CD4-positive, alpha-beta T cell treated with Interleukin-12 subunit alpha and Interleukin-12 subunit beta, for 1 hour (primary cell): Measurements from ENCODE around the gene EEF1AKMT4.

Experiments
- DNase-seq: peaks from one replicate; pipeline ENCODE4 v3.0.0-alpha.2; 2020

Gene EEF1AKMT4

GRCh38 chr3:184249412-184250166 lies at the start of gene EEF1AKMT4:
Gene EEF1AKMT4, plus strand, starts transcription at chr3:184249672. Its CDS starts 23 bp downstream, at chr3:184249695.
- DNase-seq: peak; percentile 98

GRCh38 chr3:184200825-184201224 lies 48.6 kb upstream of the EEF1AKMT4 start:
- no peak for DNase-seq

- no peak for DNase-seq
Observed at GRCh38 chr3:184203526-184203925, 45.9 kb upstream of the EEF1AKMT4 start.

- no peak for DNase-seq
Observed at GRCh38 chr3:184209146-184209923, 40.1 kb upstream of the EEF1AKMT4 start.

- DNase-seq: no peak
Observed at GRCh38 chr3:184211297-184211696, 38.2 kb upstream of the EEF1AKMT4 start.

- no peak for DNase-seq
Observed at GRCh38 chr3:184211718-184212117, 37.8 kb upstream of the EEF1AKMT4 start.

- DNase-seq: no peak
Observed at GRCh38 chr3:184218814-184219213, 30.7 kb upstream of the EEF1AKMT4 start.

GRCh38 chr3:184222521-184222920 lies 27.0 kb upstream of the EEF1AKMT4 start:
- no peak for DNase-seq

GRCh38 chr3:184223946-184224345 lies 25.5 kb upstream of the EEF1AKMT4 start:
- DNase-seq: no peak

GRCh38 chr3:184227481-184227935 lies 22.0 kb upstream of the EEF1AKMT4 start:
- DNase-seq: peak; percentile 64

- DNase-seq: no peak
Observed at GRCh38 chr3:184228376-184229137, 20.9 kb upstream of the EEF1AKMT4 start.

GRCh38 chr3:184229394-184230080 lies 19.9 kb upstream of the EEF1AKMT4 start, which contains the start of gene VWA5B2:
Gene VWA5B2, plus strand, starts transcription at chr3:184229585. Its CDS starts 944 bp downstream, at chr3:184230529.
- DNase-seq: peak; percentile 82

GRCh38 chr3:184230081-184230602 lies 19.3 kb upstream of the EEF1AKMT4 start:
- DNase-seq: no peak

- no peak for DNase-seq
Observed at GRCh38 chr3:184230603-184231528, 18.6 kb upstream of the EEF1AKMT4 start.

GRCh38 chr3:184231671-184232070 lies 17.8 kb upstream of the EEF1AKMT4 start:
- DNase-seq: no peak

- DNase-seq: no peak
Observed at GRCh38 chr3:184233127-184233843, 16.2 kb upstream of the EEF1AKMT4 start.

GRCh38 chr3:184234224-184234623 lies 15.2 kb upstream of the EEF1AKMT4 start:
- no peak for DNase-seq

- DNase-seq: no peak
Observed at GRCh38 chr3:184234671-184235380, 14.6 kb upstream of the EEF1AKMT4 start.

- DNase-seq: no peak
Observed at GRCh38 chr3:184235381-184236032, 14.0 kb upstream of the EEF1AKMT4 start.
